Right lobe of liver (tissue), 4 donors: Measurements from ENCODE around the gene FAM228A.

ENCODE experiments used
- POLR2A ChIP-seq: fragments of 450-650 bp; IDR thresholded peaks from one replicate; pipeline ENCODE4 v1.6.1; 2017; ENCODE audit warnings: antibody characterized with exemption, mild to moderate bottlenecking
- TF ChIP-seq, protein P1 (sequence below), 4 donors: fragments of 200-600 bp in 3 of 4; fragments of 450-650 bp in 1 of 4; IDR thresholded peaks; one replicate each; pipeline versions ENCODE4 v1.5.1 to v1.8.0; 2016 to 2022; ENCODE audit warnings: antibody characterized with exemption in 4 of 4, mild to moderate bottlenecking in 2 of 4
- donor health status: DM: no; HTN: no; CAD: no.
- donor health status: DM: no; HTN: no; CAD: no.
- donor health status: DM: no; HTN: yes; CAD: no.

DNA sequence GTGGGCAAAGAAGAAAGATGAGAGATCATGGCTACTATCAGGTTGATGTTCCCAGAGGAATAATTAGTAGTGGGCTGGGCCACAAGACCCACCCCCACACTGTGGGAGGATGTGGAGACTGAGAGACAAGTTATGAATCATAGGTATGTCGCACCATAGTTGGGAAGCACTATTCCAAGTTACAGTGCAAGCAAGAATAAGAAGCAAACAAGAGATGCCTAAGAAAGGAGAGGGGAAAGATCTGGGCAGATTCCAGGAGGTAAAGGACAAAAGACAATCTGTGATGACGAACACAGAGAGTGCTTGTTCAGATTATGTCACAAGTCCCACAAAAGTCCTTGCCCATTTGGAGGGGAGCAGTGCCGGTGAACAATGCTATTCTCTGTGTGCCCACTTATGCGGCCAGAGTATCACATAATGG is 56.6 kb downstream of the FAM228A start:
- TF ChIP-seq, protein P1, sequence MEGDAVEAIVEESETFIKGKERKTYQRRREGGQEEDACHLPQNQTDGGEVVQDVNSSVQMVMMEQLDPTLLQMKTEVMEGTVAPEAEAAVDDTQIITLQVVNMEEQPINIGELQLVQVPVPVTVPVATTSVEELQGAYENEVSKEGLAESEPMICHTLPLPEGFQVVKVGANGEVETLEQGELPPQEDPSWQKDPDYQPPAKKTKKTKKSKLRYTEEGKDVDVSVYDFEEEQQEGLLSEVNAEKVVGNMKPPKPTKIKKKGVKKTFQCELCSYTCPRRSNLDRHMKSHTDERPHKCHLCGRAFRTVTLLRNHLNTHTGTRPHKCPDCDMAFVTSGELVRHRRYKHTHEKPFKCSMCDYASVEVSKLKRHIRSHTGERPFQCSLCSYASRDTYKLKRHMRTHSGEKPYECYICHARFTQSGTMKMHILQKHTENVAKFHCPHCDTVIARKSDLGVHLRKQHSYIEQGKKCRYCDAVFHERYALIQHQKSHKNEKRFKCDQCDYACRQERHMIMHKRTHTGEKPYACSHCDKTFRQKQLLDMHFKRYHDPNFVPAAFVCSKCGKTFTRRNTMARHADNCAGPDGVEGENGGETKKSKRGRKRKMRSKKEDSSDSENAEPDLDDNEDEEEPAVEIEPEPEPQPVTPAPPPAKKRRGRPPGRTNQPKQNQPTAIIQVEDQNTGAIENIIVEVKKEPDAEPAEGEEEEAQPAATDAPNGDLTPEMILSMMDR (IDR thresholded peaks at IDR 0.05), result no peak
- no peak for TF ChIP-seq POLR2A
